Measurements from ENCODE around the gene SLC12A9.

- no peak for TF ChIP-seq ZNF274 (IDR thresholded peaks at IDR 0.05; ENCODE audit: low read depth, low read length)
- TF ChIP-seq SUZ12 (IDR thresholded peaks at IDR 0.05; ENCODE audit: extremely low read depth, insufficient read depth, insufficient read length) = no peak
Measured at GRCh38 chr7:100884736-100885439, 32.4 kb downstream of the SLC12A9 start.
